Heart left ventricle (tissue), 13 donors: Measurements from ENCODE around the gene NPAS2.

ENCODE experiments used
- POLR2A ChIP-seq, 2 donors: fragments of 450-650 bp; IDR thresholded peaks; one replicate each; pipeline ENCODE4 v1.6.1; 2017; ENCODE audit warnings: antibody characterized with exemption in 2 of 2, mild to moderate bottlenecking in 2 of 2, moderate library complexity in 2 of 2
- TF ChIP-seq, protein P1 (sequence below), 12 donors: fragments of 200-600 bp; sonication (generic) in 4 of 12; IDR thresholded peaks; one replicate each; pipeline versions ENCODE4 v1.5.0 to v1.8.0; 2018 to 2022; ENCODE audit warnings: antibody characterized with exemption in 12 of 12, mild to moderate bottlenecking in 5 of 12
- donor health status: ischemic (EF 13 %, LVEDD 7.1; RV severe dilation, severe dysfunction).
- donor health status: DM: no; HTN: yes; CAD: no.
- donor health status: DM: no; HTN: no; CAD: no.
- donor health status: ischemic (EF 25% LVEDD 6.9; RV normal size, moderate dysfunction).
- donor health status: ischemic (EF 25% LVEDD 5.7; RV mildly dilated, moderate dysfunction).
- donor health status: ischemic (EF 35%, LVEDD 5.7; RV mildly dilated, moderate dysfunction).
- donor health status: nonischemic (EF 11% LVEDD 7.7; RV severe dilation, severe dysfunction).
- donor health status: DM: yes; HTN: yes; CAD: no.
- donor health status: PGD.
- donor health status: ischemic (EF 29% LVEDD 5.4; RV normal size, mild dysfunction).
- donor health status: nonischemic (EF 23%, LVEDD 6.1; RV moderate dilation, normal function).

DNA sequence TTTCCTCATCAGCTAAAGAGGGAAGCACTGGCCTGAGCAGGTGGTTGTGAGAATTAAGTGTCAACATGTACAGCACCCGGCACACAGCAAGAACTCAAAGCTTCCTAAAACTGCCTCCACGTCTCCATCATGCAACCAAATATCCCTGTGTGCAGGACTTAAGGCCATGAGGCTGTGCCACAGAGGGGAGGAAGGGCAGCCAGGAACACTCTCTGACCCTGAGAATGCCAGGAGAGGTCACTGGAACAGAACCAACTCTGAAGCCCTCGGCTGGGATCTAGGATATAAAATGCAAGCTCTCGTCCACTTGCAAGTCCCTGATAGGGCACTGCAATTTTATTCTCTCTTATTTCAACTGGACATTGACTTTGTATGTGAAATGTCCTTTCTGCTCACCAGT, 12.2 kb upstream of the NPAS2 start:
- TF ChIP-seq, protein P1, sequence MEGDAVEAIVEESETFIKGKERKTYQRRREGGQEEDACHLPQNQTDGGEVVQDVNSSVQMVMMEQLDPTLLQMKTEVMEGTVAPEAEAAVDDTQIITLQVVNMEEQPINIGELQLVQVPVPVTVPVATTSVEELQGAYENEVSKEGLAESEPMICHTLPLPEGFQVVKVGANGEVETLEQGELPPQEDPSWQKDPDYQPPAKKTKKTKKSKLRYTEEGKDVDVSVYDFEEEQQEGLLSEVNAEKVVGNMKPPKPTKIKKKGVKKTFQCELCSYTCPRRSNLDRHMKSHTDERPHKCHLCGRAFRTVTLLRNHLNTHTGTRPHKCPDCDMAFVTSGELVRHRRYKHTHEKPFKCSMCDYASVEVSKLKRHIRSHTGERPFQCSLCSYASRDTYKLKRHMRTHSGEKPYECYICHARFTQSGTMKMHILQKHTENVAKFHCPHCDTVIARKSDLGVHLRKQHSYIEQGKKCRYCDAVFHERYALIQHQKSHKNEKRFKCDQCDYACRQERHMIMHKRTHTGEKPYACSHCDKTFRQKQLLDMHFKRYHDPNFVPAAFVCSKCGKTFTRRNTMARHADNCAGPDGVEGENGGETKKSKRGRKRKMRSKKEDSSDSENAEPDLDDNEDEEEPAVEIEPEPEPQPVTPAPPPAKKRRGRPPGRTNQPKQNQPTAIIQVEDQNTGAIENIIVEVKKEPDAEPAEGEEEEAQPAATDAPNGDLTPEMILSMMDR (IDR thresholded peaks at IDR 0.05): no peak
- TF ChIP-seq POLR2A (IDR thresholded peaks at IDR 0.05): no peak
